NCI-H226 (cell line): Measurements from ENCODE around the gene PSMD13.

Source experiments
- DNase-seq: peaks from one replicate; pipeline ENCODE4 v3.0.0-alpha.2; 2015

PSMD13 gene

DNA sequence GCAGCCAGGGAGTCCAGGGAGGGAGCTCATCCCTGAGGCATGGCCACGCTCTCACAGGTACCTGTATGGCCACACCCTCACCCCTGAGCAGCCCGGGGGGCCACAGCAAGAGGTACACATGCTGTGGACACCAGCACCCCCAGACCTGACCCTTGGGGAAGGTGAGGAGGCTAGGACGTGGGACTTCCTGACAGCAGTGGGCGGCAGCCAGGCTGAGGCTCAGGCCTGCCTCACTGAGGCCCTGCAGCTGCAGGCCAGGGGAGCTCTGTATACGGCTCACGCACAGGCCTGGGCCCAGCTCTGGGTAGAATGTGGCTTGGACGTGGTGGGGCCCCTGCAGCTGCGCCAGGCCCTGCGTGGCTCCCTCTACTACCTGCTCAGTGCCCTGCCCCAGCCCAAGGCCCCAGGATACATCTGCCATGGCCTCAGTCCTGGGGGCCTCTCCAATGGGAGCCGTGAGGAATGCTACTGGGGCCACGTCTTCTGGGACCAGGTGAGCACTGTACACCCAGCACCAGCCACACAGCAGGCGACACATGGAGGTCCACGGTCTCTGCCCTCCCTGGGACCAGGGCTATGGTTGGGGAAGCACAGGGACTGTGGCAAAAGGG is 54.0 kb downstream of the PSMD13 start:
- no peak for DNase-seq

DNA sequence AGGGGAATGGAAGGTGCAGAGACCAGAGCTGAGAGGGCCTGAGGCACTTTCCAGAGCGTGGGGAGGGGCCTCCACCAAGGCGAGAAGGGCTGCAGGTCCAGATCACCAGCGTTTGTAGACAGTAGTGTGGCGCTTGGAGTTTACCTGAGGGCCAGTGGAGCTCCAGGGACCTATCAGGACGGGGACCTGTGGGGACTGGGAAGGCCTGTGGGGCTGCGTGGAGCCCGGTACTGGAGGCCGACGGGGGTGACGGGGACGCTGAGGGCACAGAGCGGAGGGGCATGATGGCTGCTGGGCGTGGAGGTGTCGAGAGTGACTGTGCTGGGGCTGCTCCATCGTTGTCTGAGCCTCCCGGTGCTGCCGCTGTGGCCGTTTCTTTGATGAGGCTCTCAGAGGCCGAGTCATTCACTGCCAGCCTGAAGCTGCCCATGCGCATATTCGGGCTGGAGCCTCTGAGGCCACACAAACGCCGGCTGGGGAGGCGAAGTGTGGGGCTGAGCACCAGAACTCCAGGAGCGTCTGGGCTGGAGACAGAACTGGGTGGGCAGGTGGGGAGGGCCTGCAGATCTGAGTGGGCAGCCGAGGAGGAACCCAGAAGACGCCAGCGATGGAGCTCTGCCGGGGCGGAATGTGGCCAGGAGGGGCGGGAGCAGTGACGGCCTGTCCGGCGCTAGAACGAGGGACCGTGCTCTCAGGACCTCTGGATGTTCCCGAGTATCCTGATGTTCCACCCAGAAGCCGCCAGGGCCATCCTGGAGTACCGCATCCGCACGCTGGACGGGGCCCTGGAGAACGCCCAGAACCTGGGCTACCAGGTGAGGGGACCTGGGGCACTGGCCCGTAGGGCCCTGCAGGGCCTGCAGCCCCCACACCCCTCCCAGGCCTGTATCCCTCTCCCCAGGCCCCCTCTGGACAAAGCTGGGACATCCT is 54.8 kb downstream of the PSMD13 start:
- DNase-seq: no peak

GRCh38 chr11:292211-293121 is 55.7 kb downstream of the PSMD13 start:
- DNase-seq: no peak

DNA sequence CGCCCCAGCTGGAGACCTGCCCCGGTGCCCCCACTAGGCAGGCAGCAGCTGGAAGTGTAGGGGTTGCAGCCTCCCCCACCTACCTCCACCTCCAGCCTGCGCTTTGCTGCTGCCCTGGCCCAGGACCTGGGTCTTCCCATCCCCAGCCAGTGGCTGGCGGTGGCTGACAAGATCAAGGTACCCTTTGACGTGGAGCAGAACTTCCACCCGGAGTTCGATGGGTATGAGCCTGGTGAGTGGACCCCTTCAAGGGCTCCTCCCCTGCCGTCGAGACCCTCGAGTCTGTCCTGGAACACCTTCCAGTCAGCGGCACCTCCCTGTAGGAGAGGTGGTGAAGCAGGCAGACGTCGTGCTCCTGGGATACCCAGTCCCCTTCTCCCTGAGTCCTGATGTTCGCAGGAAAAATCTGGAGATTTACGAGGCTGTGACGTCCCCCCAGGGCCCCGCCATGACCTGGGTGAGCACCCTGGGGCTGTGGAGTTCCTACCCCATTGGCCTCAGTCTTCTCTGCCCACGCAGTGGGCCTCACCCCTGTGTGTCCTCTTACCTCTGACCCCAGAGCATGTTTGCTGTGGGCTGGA is 56.6 kb downstream of the PSMD13 start:
- DNase-seq: no peak

GRCh38 chr11:293852-294661 is 57.3 kb downstream of the PSMD13 start:
- no peak for DNase-seq

DNA sequence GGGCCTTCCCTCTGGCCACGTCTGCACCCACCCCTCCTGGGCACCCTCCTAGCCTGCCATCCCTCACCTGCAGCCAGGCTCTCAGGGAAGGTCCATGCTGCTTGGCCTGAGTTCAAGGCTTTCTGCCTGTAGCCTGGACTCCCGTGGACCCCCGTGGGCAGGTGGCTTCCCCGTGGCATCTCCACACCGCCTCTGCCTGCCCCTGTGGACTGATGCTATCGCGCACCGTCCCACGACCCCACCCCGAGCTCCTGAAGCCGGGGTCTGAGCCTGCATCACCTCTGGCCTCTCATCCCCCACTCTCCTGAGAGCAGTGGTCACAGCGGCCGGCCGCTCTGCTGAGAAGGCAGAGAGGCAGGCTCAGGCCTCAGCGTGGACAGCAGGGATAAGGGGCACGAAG is 58.0 kb downstream of the PSMD13 start:
- no peak for DNase-seq

DNA sequence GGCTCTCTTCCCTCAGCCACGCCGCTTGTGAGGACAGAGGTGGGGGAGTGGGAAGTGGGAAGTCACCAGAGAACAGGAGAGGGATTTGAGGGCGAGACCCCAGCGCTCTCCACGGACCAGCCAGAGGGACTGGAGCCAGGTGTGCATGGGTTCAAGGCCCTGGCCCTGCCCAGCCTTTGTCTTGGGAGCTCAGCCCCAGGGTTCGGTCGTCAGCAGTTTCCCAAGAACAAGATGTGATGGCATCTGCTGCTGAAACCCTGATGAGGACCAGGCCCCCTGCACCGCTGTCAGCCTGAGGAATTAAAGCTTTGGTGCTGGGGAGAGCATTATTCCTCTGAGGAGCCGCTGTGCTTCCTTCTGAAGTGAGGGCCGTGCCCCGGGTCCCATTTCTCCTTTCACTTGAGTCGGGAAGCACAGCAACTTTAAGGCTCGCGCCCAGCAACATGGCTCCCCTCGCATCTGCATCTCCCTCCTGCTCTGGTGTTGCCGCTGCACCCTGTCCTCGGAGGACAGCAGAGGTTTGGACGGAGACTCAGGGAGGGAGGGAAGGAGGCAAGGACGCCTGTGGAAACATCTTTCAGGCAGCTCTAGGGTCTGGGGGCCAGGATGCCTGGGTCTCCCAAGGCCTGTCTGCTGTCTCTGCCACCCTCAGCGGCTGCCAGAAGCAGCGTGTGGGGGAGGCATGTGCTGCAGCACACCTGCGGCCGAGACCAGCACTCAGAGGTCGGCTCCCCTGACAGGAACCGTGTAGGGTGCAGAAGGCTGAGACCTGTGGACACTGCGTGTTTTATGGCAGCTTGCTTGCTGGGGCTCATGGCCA is 58.8 kb downstream of the PSMD13 start:
- DNase-seq: no peak

DNA sequence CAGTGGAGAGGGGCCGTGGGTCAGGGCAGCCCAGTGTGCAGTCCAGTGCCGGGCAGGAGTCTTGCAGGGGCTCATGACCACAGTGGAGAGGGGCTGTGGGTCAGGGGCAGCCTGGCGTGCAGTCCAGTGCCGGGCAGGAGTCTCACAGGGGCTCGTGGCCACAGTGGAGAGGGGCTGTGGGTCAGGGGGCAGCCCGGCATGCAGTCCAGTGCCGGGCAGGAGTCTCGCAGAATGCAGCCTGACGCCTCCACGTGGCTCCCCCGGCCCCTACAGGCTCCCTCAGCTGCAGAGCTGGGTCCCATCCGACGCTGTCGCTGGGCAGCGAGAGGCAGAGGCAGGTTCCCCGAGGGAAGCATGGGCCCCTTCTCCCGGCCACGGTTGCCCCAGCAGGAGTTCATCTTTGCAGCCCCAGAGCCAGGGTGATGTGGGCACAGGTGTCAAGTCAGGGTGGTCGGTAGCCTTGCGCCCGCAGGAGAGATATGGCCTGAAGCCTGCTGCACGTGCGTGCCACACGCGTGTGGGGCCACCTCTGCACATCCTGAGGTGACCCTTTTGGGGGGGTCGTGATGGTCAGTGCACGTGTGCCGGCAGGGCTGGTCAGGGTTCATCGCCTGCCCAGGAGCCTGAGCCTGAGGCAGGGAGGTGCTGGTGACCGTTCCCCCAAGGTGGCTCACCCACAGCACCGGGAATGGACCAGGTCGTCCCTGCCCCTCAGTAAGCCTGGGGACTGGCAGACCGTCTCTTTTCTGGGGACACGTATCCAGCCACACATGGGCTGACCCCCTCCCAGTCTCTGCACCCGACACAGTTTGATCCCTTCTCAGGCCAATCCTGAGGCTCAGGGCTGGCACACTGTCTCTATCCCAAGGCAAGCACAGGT is 59.6 kb downstream of the PSMD13 start:
- DNase-seq: no peak

DNA sequence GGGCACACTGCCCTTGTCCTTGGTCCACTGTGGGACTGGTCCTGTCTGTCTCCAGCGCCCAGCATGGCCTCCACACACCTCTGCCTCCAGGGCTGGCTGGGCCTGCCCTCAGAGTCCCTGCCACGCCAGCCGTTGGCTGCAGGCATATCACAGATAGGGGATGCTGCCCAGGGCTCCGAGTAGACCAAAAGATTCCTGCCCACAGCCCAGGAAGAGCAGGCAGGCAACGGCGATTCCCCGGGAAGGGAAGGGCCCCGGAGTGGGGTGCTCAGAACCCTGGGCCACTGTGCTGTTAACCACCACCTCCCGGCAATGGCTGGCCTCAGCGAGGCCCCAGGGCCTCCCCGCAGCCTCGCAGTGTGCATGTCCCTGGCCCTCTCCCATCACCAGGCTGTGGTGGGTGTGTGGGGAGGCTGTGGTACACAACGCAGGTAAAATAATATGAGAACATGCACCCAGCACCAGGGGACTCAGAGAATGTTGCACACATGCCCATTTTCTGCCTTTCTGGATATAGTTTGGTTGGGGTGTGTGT is 60.3 kb downstream of the PSMD13 start:
- no peak for DNase-seq

DNA sequence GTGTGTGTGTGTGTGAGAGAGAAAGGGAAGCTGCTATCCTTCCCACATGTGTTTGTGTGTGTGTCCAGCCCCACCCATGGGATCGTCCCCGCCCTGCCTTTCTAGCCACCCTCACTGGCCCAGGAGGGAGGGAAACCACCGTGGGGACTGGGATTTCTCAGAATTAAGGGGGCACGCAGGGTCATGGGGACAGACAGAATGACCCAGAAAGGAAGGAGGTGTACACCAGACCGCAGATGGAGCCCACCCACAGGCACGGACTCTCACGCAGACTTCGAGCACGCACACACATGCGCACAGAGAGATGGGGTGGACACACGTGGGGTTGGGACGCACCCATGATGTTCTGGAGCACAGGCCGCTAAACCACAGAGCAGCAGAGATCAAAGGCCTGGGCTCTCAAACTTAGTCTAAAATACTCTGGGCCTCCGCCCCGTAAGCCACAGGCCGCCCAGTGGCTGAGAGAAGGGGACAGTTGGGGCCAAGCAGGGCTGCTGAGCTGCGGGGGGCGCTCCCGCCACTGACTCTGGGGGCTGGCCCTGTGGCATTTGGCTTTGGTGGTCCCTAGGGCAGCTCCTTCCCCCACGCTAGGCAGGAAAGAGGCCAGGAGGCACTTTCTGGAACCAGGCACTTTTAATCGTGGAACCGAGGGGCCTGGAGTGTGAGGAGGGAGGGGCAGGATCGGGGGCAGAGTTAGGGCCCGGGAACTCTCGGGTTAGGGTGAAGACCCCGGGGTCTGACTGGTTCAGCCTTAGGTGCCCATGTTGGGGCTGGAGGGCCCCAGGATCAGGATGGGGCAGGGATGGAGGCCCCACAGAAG is 61.0 kb downstream of the PSMD13 start:
- no peak for DNase-seq

- DNase-seq: no peak
Measured at GRCh38 chr11:298406-299065, 61.8 kb downstream of the PSMD13 start.

DNA sequence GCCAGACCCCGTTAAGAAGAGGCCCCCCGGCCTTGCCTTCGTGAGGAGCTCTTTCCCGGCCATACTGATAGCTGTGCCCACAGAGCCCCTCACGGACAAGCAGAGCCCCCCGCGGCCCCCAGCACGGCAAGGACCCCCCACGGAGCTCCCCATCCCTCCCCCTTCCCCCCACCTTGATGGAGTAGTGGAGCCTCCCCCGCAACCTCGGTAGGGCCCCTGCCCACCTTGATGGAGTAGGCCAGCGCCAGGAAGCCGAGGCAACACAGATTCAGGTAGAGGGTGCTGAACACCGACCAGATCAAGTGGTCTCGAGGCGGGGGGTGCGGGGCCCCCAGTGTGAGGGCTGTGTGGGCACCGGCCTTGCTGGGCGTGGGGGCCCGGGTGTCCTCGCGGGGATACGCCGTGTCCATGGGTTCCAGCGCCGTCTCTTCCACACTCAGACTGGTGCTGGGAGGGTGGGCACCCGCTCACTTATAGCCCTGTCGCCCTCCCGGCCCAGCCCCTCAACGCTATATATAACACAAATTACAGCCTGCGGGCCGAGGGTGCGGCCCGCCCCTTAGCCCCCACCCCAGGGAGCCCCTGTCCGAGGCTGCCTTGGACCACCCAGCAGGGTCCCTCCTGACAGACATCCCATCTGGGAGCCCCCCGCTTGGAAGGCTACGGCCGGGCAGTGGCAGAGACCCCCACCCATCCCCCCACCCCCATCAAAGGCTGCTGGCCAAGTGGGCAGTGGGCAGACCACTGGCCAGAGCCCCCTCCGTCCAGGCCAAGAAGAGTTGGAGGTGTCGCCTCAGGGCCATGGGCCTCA is 62.5 kb downstream of the PSMD13 start, which contains the start of gene IFITM5:
Gene IFITM5 (minus strand): TSS at position 446 of the 811 bp plus-strand sequence. CDS start 36 bp downstream, at position 410.
- no peak for DNase-seq

GRCh38 chr11:299951-300735 is 63.4 kb downstream of the PSMD13 start:
- no peak for DNase-seq
